HepG2 (cell line): ENCODE measurements around the gene HIRA. TPM values are rescaled to one million over a fixed set of nuclear protein-coding genes. Genes with fewer than 3 reads are reported as not detected.

Experiments
- ATAC-seq: fragments of 200-7000 bp; cut with Tn5 transposase; 3 replicates; pipeline ENCODE4 v1.9.1; 2020; ENCODE audit warnings: mild to moderate bottlenecking, moderate library complexity
- BruUV-seq: library from RNA; stranded (reverse); fragments of 400-500 nt; replicated peaks from 2 replicates; lab custom pipeline; 2021; lab: Mats Ljungman, UMichigan
- CTCF ChIA-PET: fragments of 300-600 bp; formaldehyde crosslinking; extraction: SDS; loops from one replicate; lab custom pipeline; 2021; ENCODE audit warnings: low total read pairs, inconsistent platforms, low intra/inter-chr PET ratio; lab: Yijun Ruan, JAX
- POLR2A ChIA-PET: fragments of 350-600 bp; sonication (Branson Sonifier 250); formaldehyde crosslinking; loops from one replicate; lab custom pipeline; 2020; ENCODE audit warnings: antibody characterized with exemption, inconsistent platforms; lab: Yijun Ruan, JAX
- DNase-seq: peaks from one replicate; pipeline ENCODE4 v3.0.0-alpha.2; 2015; ENCODE audit warnings: low spot score
- FAIRE-seq: peaks from 3 replicates; lab custom pipeline; 2011; peaks lifted over from hg19 to GRCh38; lab: Jason Lieb, UNC
- H2AFZ ChIP-seq: one replicate; pipeline ENCODE4 v1.6.1; 2011; ENCODE audit warnings: low read length, inconsistent platforms
- H3K27ac ChIP-seq: fragments of 300-600 bp; 3 replicates; pipeline ENCODE4 v1.8.0; 2011; ENCODE audit warnings: mixed run types, mild to moderate bottlenecking, mixed read lengths, low read length, inconsistent platforms; ENCODE audit not compliant: insufficient read depth; ENCODE audit errors: extremely low read length
- H3K27me3 ChIP-seq, 2 experiments: fragments of 200-600 bp in 1 of 2; 2 replicates in 1 of 2; 3 replicates in 1 of 2; pipeline versions ENCODE4 v1.6.0 to v1.8.0; 2011; ENCODE audit warnings: low read length in 2 of 2, mild to moderate bottlenecking in 2 of 2, moderate library complexity in 2 of 2, inconsistent platforms in 1 of 2; ENCODE audit not compliant: insufficient read depth in 2 of 2, control insufficient read depth in 1 of 2
- H3K36me3 ChIP-seq, 2 experiments: fragments of 200-600 bp in 1 of 2; replicated peaks in 1 of 2; 2 replicates in 1 of 2; 3 replicates in 1 of 2; pipeline versions ENCODE4 v1.5.1 to v1.8.0; 2011; ENCODE audit warnings: low read length in 2 of 2, inconsistent platforms in 1 of 2; ENCODE audit not compliant: insufficient read depth in 2 of 2, control insufficient read depth in 1 of 2
- H3K4me1 ChIP-seq: 2 replicates; pipeline ENCODE4 v1.5.1; 2012; ENCODE audit warnings: low read length, inconsistent platforms; ENCODE audit not compliant: insufficient read depth
- H3K4me2 ChIP-seq: 2 replicates; pipeline ENCODE4 v1.6.0; 2011; ENCODE audit warnings: low read depth, low read length, inconsistent platforms
- H3K4me3 ChIP-seq, 3 experiments: fragments of 200-600 bp in 1 of 3; sonication (generic), shearing (Covaris generic) in 1 of 3; replicated peaks in 1 of 3; 2 replicates each; pipeline ENCODE4 v1.5.1; 2011 to 2016; ENCODE audit warnings: low read length in 3 of 3, inconsistent platforms in 2 of 3, low read depth in 2 of 3, mild to moderate bottlenecking in 2 of 3, control low read depth in 1 of 3, mixed read lengths in 1 of 3; ENCODE audit not compliant: insufficient read depth in 1 of 3
- H3K79me2 ChIP-seq: one replicate; pipeline ENCODE4 v1.6.1; 2011; ENCODE audit warnings: low read length, inconsistent platforms; ENCODE audit not compliant: insufficient read depth
- H3K9ac ChIP-seq: 2 replicates; pipeline ENCODE4 v1.6.0; 2011; ENCODE audit warnings: mild to moderate bottlenecking, low read depth, low read length, inconsistent platforms; ENCODE audit not compliant: insufficient read depth
- H3K9me3 ChIP-seq: 2 replicates; pipeline ENCODE4 v1.5.1; 2012; ENCODE audit warnings: mild to moderate bottlenecking, low read length
- H4K20me1 ChIP-seq: 2 replicates; pipeline ENCODE4 v1.6.0; 2011; ENCODE audit warnings: inconsistent platforms, mild to moderate bottlenecking, low read length, moderate library complexity; ENCODE audit not compliant: insufficient read depth
- AHR ChIP-seq: IDR thresholded peaks from 2 replicates; pipeline ENCODE4 v1.6.1; 2018; ENCODE audit warnings: missing genetic modification reagents, missing compliant biosample characterization
- ASH2L ChIP-seq: fragments of 300-600, 200-600 bp; sonication (generic); IDR thresholded peaks from 2 replicates; pipeline ENCODE4 v1.7.0; 2017; ENCODE audit warnings: low read depth, mild to moderate bottlenecking, moderate library complexity, mixed read lengths, low read length; ENCODE audit not compliant: insufficient read length
- CBX1 ChIP-seq: IDR thresholded peaks from one replicate; pipeline ENCODE4 v1.6.1; 2016; ENCODE audit warnings: antibody characterized with exemption, low read depth
- ETV5 ChIP-seq: IDR thresholded peaks from 2 replicates; pipeline ENCODE4 v1.6.1; 2018; ENCODE audit warnings: missing biosample characterization, missing genetic modification reagents, inconsistent platforms, borderline replicate concordance
- FIP1L1 ChIP-seq: fragments of 200-400 bp; formaldehyde crosslinking; IDR thresholded peaks from 2 replicates; pipeline ENCODE4 v1.6.1; 2018; ENCODE audit warnings: low read depth, mild to moderate bottlenecking, low read length, moderate library complexity, borderline replicate concordance; ENCODE audit not compliant: insufficient read depth
- FOXK2 ChIP-seq: fragments of 450-650 bp; IDR thresholded peaks from 2 replicates; pipeline ENCODE4 v1.6.1; 2016
- HHEX ChIP-seq: IDR thresholded peaks from 2 replicates; pipeline ENCODE4 v1.6.1; 2016; ENCODE audit warnings: control low read depth
- HNRNPLL ChIP-seq: fragments of 200-400 bp; formaldehyde crosslinking; IDR thresholded peaks from 2 replicates; pipeline ENCODE4 v1.6.1; 2017; ENCODE audit warnings: mild to moderate bottlenecking, low read depth, low read length; ENCODE audit not compliant: poor library complexity, severe bottlenecking
- HOXA5 ChIP-seq: sonication (generic); formaldehyde crosslinking; IDR thresholded peaks from 2 replicates; pipeline ENCODE4 v1.4.0; 2020; ENCODE audit warnings: missing genetic modification reagents
- KAT7 ChIP-seq: IDR thresholded peaks from 2 replicates; pipeline ENCODE4 v1.6.1; 2018; ENCODE audit warnings: borderline replicate concordance, missing compliant biosample characterization
- KLF6 ChIP-seq: IDR thresholded peaks from 2 replicates; pipeline ENCODE4 v1.8.0; 2016; ENCODE audit warnings: missing biosample characterization, missing genetic modification reagents
- POLR2A ChIP-seq, 2 experiments: IDR thresholded peaks; 2 replicates each; pipeline ENCODE4 v1.6.1; 2011; ENCODE audit warnings: low read depth in 2 of 2, low read length in 2 of 2, mild to moderate bottlenecking in 1 of 2, moderate library complexity in 1 of 2; ENCODE audit not compliant: insufficient read depth in 1 of 2
- PTBP1 ChIP-seq: fragments of 200-400 bp; formaldehyde crosslinking; IDR thresholded peaks from 2 replicates; pipeline ENCODE4 v1.6.1; 2018; ENCODE audit warnings: low read length, low read depth; ENCODE audit not compliant: poor library complexity, severe bottlenecking
- SOX13 ChIP-seq, 3 experiments: fragments of 450-650 bp in 1 of 3; sonication (generic) in 1 of 3; formaldehyde crosslinking in 1 of 3; IDR thresholded peaks in 2 of 3; conservative IDR thresholded peaks in 1 of 3; 2 replicates each; pipeline versions ENCODE4 v1.5.0 to v1.6.1; 2016 to 2020; ENCODE audit warnings: antibody characterized with exemption in 1 of 3, mild to moderate bottlenecking in 1 of 3, missing compliant biosample characterization in 1 of 3, missing genetic modification reagents in 1 of 3, moderate library complexity in 1 of 3
- SRY ChIP-seq: sonication (generic); formaldehyde crosslinking; IDR thresholded peaks from 2 replicates; pipeline ENCODE4 v1.8.0; 2022; ENCODE audit warnings: mild to moderate bottlenecking, missing genetic modification reagents
- ZNF205 ChIP-seq: IDR thresholded peaks from 2 replicates; pipeline ENCODE4 v1.6.1; 2018; ENCODE audit warnings: missing biosample characterization, missing genetic modification reagents
- ZNF317 ChIP-seq: sonication (generic); formaldehyde crosslinking; IDR thresholded peaks from 2 replicates; pipeline ENCODE4 v1.5.0; 2020; ENCODE audit warnings: mild to moderate bottlenecking, missing genetic modification reagents
- ZNF44 ChIP-seq: sonication (generic); formaldehyde crosslinking; IDR thresholded peaks from 2 replicates; pipeline ENCODE4 v1.5.1; 2020; ENCODE audit warnings: mild to moderate bottlenecking, missing genetic modification reagents
- ZNF549 ChIP-seq: sonication (generic); formaldehyde crosslinking; IDR thresholded peaks from 2 replicates; pipeline ENCODE4 v1.5.0; 2020; ENCODE audit warnings: missing genetic modification reagents
- ZNF788 ChIP-seq: sonication (generic); formaldehyde crosslinking; IDR thresholded peaks from 2 replicates; pipeline ENCODE4 v1.5.0; 2020; ENCODE audit warnings: mild to moderate bottlenecking, missing genetic modification reagents, borderline replicate concordance
- WGBS: methylation state at CpG from one replicate; pipeline ENCODE4 v1.1.6; 2017; ENCODE audit warnings: low lambda C conversion rate; 5-methylcytosine and 5-hydroxymethylcytosine counted together
- in situ Hi-C: cut with HindIII; loops from 2 replicates; pipeline ENCODE4 v1.10.0; 2017; ENCODE audit warnings: low pct_unique_long_range_greater_than_20kb; ENCODE audit not compliant: extremely low pct_ligation_motif_present
- intact Hi-C: fragments of 100-400 bp; cut with micrococcal nuclease; formaldehyde crosslinking; loops from one replicate; pipeline ENCODE4 v1.10.0; 2022; ENCODE audit not compliant: unreplicated experiment
- polyA plus RNA-seq, 8 experiments: library from polyadenylated mRNA; depleted of rRNA in 3 of 8; stranded (reverse) in 7 of 8; unstranded in 1 of 8; fragments of >200 nt; fragmentation: Illumina TruSeq in 4 of 8; extraction: Trizol in 4 of 8; gene quantifications; 2 replicates each; pipeline versions ENCODE4 v1.2.1 to v1.2.3, GENCODE V29; 2011 to 2016; ENCODE audit warnings: low read depth in 4 of 8, missing spikeins in 1 of 8, mixed read lengths in 1 of 8; ENCODE audit not compliant: insufficient read depth in 1 of 8
- total RNA-seq, 5 experiments: library from RNA; depleted of rRNA; stranded (reverse); fragments of >200 nt; fragmentation: Illumina TruSeq; extraction: Trizol; gene quantifications; 2 replicates each; pipeline ENCODE4 v1.2.3, GENCODE V29; 2016; ENCODE audit warnings: low read depth in 1 of 5
- TF ChIP-seq, protein P1 (sequence below): sonication (generic); formaldehyde crosslinking; conservative IDR thresholded peaks from 2 replicates; pipeline ENCODE4 v1.8.0; 2022; ENCODE audit warnings: low read depth, missing genetic modification reagents
- TF ChIP-seq, protein P2 (sequence below): sonication (generic); formaldehyde crosslinking; conservative IDR thresholded peaks from 2 replicates; pipeline ENCODE4 v1.8.0; 2022; ENCODE audit warnings: mild to moderate bottlenecking, moderate library complexity, missing genetic modification reagents

Gene HIRA
- total and polyA plus RNA-seq, 2 of the 13 experiments (the other 11 are each of a cell fraction or from before 2014, with no cell fraction given) = 21.5 to 29.2 TPM

DNA sequence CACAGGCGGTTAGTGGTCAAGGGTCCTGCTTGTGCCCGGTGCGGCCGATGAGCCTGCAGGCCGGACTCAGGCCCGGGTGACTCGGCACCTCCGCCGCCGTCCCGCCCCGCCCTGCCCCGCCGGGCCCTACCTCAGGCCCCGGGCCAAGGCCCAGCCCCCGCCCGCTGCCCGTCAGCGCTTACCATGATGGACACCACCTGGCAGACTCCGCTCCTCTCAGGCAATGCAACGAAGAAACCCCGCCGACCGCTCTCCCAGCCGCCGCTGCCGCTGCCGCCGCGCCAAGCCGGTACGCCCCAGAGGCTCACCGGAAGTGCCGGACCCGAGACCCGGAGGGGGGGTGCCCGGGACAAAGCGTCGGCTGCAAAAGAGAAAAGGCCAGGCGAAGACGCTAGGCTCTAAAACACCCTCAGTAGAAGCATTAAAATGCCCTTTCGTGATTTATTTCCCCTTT lies 47.4 kb upstream of the HIRA start, which contains the start of gene UFD1:
TSS of gene UFD1 (minus strand) at position 293 of the 454 bp plus-strand sequence. CDS start at position 185, 108 bp downstream.
- Histone ChIP-seq H2AFZ (peak within 1 kb of the TSS; percentile 99), H3K4me3 (peak within 1 kb of the TSS; percentile 71 to 98 (median 97)), H3K79me2 (peaks cover 48% of the 10 kb centered on the region), H3K27ac (peak within 1 kb of the TSS; percentile 97), H3K9ac (peak within 1 kb of the TSS; percentile 97), H3K27me3 (no peaks in the 10 kb centered on the region; a peak in 1 of 5 replicates), H3K4me1 (peaks cover 26% of the 10 kb centered on the region), H3K4me2 (peak within 1 kb of the TSS; percentile 83), H3K36me3 (peaks cover 6 to 17% of the 10 kb centered on the region in 2 experiments), H3K9me3 (no peaks in the 10 kb centered on the region), H4K20me1 (peaks cover 13% of the 10 kb centered on the region; the same call in 1 of the 2 replicates)
- FAIRE-seq = no peak
- peak; percentile 70 for DNase-seq
- ChIA-PET CTCF (no interaction called here), POLR2A (interaction anchor here (1.0 to 2.1 kb wide), 4 partner anchors 32 to 335 kb away, joined by 4 to 12 read pairs (median 7); partner anchors contain the start of genes C22orf39, ESS2, HIRA and MRPL40)
- intact Hi-C loops = loop anchor here (2.0 to 10.0 kb wide), 4 partner anchors 32 to 174 kb away; partner anchors contain the start of genes C22orf39 and HIRA
- no TSS peak for BruUV-seq
- 0% methylated on average over 8 of the region's 42 CpGs for WGBS
- in situ Hi-C loops = loop anchor here (10.0 kb wide), 1 partner anchor 184 kb away; the partner anchor contains the start of gene CLTCL1
- ATAC-seq = peak; percentile 87
- TF ChIP-seq ZNF205 (CRISPR knock-in tag) (no peak), ETV5 (CRISPR knock-in tag) (peak; percentile 88), KAT7 (CRISPR knock-in tag) (0 out of 2 replicates have a peak, but pooled peaks have one; percentile 9), FOXK2 (peak; percentile 98), ZNF44 (0 out of 2 replicates have a peak, but pooled peaks have one; percentile 1), SRY (CRISPR knock-in tag) (no peak), HNRNPLL (peak; percentile 84), HOXA5 (CRISPR knock-in tag) (peak; percentile 49; the same call in 1 of the 2 replicates), KLF6 (CRISPR knock-in tag) (0 out of 2 replicates have a peak, but pooled peaks have one; percentile 26), AHR (CRISPR knock-in tag) (no peak), CBX1 (no peak), ZNF788 (CRISPR knock-in tag) (0 out of 2 replicates have a peak, but pooled peaks have one; percentile 28), ZNF317 (0 out of 2 replicates have a peak, but pooled peaks have one; percentile 23), PTBP1 (no peak), SOX13 (IDR thresholded peaks at IDR 0.05) (no peak), SOX13 (CRISPR knock-in tag; conservative IDR thresholded peaks at IDR 0.05 in 1 of 2, IDR thresholded peaks at IDR 0.05 in 1 of 2) (no peak), HHEX (CRISPR knock-in tag) (no peak), FIP1L1 (no peak), POLR2A (IDR thresholded peaks at IDR 0.05; ENCODE audit: insufficient read depth in 1 of 2, low read depth in 2 of 2, low read length in 2 of 2) (peak in 1 of 2 experiments; percentile 60; a peak in 2 of 4 replicates), ZNF549 (CRISPR knock-in tag) (no peak), ASH2L (peak; percentile 76)
- TF ChIP-seq, protein P1, sequence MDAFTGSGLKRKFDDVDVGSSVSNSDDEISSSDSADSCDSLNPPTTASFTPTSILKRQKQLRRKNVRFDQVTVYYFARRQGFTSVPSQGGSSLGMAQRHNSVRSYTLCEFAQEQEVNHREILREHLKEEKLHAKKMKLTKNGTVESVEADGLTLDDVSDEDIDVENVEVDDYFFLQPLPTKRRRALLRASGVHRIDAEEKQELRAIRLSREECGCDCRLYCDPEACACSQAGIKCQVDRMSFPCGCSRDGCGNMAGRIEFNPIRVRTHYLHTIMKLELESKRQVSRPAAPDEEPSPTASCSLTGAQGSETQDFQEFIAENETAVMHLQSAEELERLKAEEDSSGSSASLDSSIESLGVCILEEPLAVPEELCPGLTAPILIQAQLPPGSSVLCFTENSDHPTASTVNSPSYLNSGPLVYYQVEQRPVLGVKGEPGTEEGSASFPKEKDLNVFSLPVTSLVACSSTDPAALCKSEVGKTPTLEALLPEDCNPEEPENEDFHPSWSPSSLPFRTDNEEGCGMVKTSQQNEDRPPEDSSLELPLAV (CRISPR knock-in tag) = no peak
- TF ChIP-seq, protein P2, sequence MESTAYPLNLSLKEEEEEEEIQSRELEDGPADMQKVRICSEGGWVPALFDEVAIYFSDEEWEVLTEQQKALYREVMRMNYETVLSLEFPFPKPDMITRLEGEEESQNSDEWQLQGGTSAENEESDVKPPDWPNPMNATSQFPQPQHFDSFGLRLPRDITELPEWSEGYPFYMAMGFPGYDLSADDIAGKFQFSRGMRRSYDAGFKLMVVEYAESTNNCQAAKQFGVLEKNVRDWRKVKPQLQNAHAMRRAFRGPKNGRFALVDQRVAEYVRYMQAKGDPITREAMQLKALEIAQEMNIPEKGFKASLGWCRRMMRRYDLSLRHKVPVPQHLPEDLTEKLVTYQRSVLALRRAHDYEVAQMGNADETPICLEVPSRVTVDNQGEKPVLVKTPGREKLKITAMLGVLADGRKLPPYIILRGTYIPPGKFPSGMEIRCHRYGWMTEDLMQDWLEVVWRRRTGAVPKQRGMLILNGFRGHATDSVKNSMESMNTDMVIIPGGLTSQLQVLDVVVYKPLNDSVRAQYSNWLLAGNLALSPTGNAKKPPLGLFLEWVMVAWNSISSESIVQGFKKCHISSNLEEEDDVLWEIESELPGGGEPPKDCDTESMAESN (CRISPR knock-in tag) = no peak
